ENCODE measurements around the gene POLR2I. TPM values are rescaled to one million over a fixed set of nuclear protein-coding genes. Genes with fewer than 3 reads are reported as not detected.

The POLR2I gene
- total RNA-seq, 1 experiment from 2014 or later = 165 TPM

DNA sequence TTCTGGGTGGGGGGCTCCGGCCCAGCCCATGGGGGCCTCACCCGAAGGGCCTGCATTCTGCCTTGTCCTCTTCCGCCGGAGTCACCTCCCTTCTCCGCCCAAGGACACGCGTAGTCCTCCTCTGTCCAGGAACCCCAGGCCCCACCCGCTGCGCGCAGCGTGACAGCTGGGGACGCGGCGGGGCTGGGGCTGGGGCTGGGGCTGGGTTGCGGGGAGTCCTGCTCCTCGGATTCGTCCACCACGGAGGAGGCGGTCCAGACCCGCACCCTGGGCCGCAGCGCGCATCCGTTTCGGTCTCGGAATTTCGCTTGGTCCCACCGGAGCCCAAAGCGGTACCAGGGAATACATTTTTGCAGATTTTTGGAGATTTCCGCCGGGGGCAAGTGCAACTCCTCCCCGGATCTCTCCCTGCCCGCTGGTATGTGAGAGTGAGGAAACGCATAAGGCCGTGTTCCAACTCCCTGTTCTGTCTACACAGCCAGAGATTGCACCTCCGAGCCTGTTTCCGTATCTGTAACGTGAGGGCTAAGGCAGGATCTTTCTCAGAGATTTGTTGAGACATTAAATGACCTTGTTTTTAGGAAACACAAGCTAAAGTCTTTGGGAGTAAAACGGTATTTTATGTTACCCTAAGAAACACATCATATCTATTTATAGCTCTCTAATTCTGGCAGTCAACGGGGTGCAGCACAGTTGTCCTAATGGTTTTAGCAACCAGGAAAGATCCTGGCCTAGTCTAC is 37.8 kb upstream of the POLR2I start, which contains the start of gene COX7A1 (continued):
- no peak for TF ChIP-seq ZNF416 (CRISPR knock-in tag; IDR thresholded peaks at IDR 0.05)

DNA sequence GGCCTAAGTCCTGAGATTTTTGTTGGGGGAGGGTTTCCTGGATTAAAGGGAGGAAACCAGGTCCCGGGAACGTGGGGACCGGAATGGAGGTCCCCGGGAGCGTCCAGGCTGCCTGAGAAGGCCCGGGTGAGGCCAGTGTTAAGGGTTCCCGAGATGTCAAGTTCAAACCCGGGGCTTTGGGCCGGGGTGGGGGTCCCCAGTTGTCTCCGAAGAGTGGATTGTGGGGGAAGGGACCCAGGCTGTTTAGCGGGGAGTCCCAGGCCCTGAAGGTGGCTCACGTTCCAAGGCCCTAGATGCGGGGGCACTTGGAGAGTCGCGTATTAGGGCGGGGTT is 37.3 kb upstream of the POLR2I start:
- Mint-ChIP-seq H3K4me3 (no peak overlapping the region), H3K9me3 (no peaks in the 10 kb centered on the region), H3K4me1 (peaks cover 23% of the 10 kb centered on the region), H3K36me3 (peaks cover 31% of the 10 kb centered on the region), H3K27me3 (ENCODE audit: low read depth) (no peaks in the 10 kb centered on the region; the same call in 1 of the 2 replicates), H3K27ac (no peak overlapping the region)
- CTCF ChIA-PET = interaction anchor here (2.6 kb wide), 1 partner anchor 24 kb away, joined by 11 read pairs; no protein-coding TSS in a partner anchor
- POLR2A ChIA-PET = interaction anchor here (1.4 kb wide), 1 partner anchor 12 kb away, joined by 4 read pairs; the partner anchor contains the start of gene CAPNS1
- ATAC-seq = no peak
- no peak for DNase-seq (ENCODE audit: low spot score)
- TF ChIP-seq, protein P1, sequence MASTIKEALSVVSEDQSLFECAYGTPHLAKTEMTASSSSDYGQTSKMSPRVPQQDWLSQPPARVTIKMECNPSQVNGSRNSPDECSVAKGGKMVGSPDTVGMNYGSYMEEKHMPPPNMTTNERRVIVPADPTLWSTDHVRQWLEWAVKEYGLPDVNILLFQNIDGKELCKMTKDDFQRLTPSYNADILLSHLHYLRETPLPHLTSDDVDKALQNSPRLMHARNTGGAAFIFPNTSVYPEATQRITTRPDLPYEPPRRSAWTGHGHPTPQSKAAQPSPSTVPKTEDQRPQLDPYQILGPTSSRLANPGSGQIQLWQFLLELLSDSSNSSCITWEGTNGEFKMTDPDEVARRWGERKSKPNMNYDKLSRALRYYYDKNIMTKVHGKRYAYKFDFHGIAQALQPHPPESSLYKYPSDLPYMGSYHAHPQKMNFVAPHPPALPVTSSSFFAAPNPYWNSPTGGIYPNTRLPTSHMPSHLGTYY (CRISPR knock-in tag; IDR thresholded peaks at IDR 0.05) = no peak
- TF ChIP-seq, protein P2, sequence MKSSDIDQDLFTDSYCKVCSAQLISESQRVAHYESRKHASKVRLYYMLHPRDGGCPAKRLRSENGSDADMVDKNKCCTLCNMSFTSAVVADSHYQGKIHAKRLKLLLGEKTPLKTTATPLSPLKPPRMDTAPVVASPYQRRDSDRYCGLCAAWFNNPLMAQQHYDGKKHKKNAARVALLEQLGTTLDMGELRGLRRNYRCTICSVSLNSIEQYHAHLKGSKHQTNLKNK (CRISPR knock-in tag; IDR thresholded peaks at IDR 0.05) = no peak
- TF ChIP-seq SOX15 (CRISPR knock-in tag; IDR thresholded peaks at IDR 0.05) (no peak), MXD4 (CRISPR knock-in tag; IDR thresholded peaks at IDR 0.05; ENCODE audit: borderline replicate concordance) (no peak)

DNA sequence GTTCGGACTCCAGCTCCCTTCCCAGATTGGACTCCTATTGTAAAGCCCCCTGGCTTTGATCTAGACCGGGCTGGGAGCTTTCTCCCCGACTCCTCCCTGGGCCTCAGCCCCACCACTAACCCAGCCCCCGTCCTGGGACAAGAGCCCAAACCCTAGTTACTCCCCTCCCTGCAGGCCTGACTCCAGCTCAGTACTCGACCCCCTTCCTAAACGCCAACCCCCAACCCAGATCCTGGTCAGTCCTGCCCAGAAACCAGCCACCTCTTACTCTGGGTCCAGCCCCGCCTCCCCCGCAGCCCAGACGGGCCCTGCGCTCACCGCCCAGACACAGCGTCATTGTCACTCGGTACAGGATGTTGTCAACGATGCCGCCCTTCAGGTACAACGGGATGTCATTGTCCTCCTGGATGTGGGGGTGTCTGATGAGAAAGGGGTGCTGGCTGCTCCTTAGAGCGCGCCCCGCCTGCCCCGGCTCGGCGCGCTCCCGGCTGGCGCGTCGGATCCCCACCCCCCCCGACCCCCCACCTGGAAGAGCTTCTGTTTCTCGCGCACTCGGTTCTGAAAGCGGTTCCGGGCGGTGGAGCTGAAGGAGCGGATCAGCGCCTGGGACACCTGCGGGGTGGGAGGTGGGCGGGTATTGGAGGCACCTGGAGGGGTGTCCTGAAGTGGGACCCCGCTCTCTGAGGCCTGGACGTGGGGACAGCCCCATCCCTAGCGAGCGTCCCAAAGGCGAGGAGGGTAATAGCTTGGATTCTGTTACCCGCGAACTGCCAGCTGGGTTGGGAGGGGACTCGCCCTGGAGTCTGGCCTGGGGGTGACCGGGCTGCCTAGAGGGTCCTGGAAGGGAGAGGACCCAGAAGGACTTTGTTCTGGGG is 36.7 kb upstream of the POLR2I start:
- H3K36me3 Mint-ChIP-seq = peaks cover 37% of the 10 kb centered on the region
- no peak overlapping the region for H3K4me3 Mint-ChIP-seq
- CTCF ChIA-PET = interaction anchor here (0.5 to 2.6 kb wide), 3 partner anchors 19 to 52 kb away, joined by 3 to 11 read pairs (median 4); no protein-coding TSS in a partner anchor
- peaks cover 17% of the 10 kb centered on the region for H3K4me1 Mint-ChIP-seq
- 0 out of 2 replicates have a peak, but pooled peaks have one; percentile 21 for TF ChIP-seq ZNF121 (CRISPR knock-in tag; IDR thresholded peaks at IDR 0.05)
- TF ChIP-seq, protein P3, sequence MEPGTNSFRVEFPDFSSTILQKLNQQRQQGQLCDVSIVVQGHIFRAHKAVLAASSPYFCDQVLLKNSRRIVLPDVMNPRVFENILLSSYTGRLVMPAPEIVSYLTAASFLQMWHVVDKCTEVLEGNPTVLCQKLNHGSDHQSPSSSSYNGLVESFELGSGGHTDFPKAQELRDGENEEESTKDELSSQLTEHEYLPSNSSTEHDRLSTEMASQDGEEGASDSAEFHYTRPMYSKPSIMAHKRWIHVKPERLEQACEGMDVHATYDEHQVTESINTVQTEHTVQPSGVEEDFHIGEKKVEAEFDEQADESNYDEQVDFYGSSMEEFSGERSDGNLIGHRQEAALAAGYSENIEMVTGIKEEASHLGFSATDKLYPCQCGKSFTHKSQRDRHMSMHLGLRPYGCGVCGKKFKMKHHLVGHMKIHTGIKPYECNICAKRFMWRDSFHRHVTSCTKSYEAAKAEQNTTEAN (CRISPR knock-in tag; IDR thresholded peaks at IDR 0.05) = no peak
- TF ChIP-seq, protein P2 (CRISPR knock-in tag; IDR thresholded peaks at IDR 0.05) = no peak
- POLR2A ChIA-PET = interaction anchor here (0.6 to 1.4 kb wide), 2 partner anchors 11 to 21 kb away, joined by 4 to 6 read pairs; partner anchors contain the start of gene CAPNS1
- ATAC-seq (peak; percentile 74), DNase-seq (ENCODE audit: low spot score) (peak; percentile 30)
- H3K27me3 Mint-ChIP-seq (ENCODE audit: low read depth) = no peaks in the 10 kb centered on the region; the same call in 1 of the 2 replicates
- H3K9me3 Mint-ChIP-seq = no peaks in the 10 kb centered on the region
- peak overlapping the region; percentile 49; the same call in 1 of the 2 replicates for H3K27ac Mint-ChIP-seq

DNA sequence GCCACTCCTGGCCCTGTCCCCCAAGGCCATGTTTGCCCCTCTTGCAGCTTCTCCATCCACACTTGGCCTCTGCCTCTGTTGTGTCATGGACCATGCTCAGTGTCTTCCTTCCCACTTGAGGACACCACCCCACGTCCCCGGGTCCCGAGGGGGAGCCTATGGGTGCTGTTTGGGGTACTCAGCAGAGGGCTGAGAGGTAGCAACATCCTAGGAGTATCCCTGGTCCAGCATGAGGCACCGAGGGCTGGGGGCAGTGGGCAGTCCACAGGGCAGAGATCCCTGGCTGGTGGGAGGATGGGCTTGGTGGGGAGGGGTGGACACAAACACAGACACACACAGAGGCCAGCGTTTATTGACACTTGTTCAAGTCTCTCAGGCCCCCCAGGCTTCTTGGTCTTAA is 35.9 kb upstream of the POLR2I start:
- ChIA-PET CTCF (interaction anchor here (1.1 to 2.6 kb wide), 2 partner anchors 19 to 23 kb away, joined by 4 to 11 read pairs; no protein-coding TSS in a partner anchor), POLR2A (interaction anchor here (0.6 to 1.4 kb wide), 2 partner anchors 11 to 20 kb away, joined by 4 to 6 read pairs; partner anchors contain the start of gene CAPNS1)
- ATAC-seq (no peak), DNase-seq (ENCODE audit: low spot score) (no peak)
- H3K36me3 Mint-ChIP-seq = peaks cover 45% of the 10 kb centered on the region
- H3K27me3 Mint-ChIP-seq (ENCODE audit: low read depth) = no peaks in the 10 kb centered on the region; the same call in 1 of the 2 replicates
- H3K4me1 Mint-ChIP-seq = peaks cover 9% of the 10 kb centered on the region
- H3K4me3 Mint-ChIP-seq = no peak overlapping the region
- no peaks in the 10 kb centered on the region for H3K9me3 Mint-ChIP-seq
- H3K27ac Mint-ChIP-seq = no peak overlapping the region
- TF ChIP-seq FOXP1 (CRISPR knock-in tag; IDR thresholded peaks at IDR 0.05; ENCODE audit: borderline replicate concordance) = no peak
- TF ChIP-seq TP53 (CRISPR knock-in tag; IDR thresholded peaks at IDR 0.05) = no peak
- TF ChIP-seq, protein P4, sequence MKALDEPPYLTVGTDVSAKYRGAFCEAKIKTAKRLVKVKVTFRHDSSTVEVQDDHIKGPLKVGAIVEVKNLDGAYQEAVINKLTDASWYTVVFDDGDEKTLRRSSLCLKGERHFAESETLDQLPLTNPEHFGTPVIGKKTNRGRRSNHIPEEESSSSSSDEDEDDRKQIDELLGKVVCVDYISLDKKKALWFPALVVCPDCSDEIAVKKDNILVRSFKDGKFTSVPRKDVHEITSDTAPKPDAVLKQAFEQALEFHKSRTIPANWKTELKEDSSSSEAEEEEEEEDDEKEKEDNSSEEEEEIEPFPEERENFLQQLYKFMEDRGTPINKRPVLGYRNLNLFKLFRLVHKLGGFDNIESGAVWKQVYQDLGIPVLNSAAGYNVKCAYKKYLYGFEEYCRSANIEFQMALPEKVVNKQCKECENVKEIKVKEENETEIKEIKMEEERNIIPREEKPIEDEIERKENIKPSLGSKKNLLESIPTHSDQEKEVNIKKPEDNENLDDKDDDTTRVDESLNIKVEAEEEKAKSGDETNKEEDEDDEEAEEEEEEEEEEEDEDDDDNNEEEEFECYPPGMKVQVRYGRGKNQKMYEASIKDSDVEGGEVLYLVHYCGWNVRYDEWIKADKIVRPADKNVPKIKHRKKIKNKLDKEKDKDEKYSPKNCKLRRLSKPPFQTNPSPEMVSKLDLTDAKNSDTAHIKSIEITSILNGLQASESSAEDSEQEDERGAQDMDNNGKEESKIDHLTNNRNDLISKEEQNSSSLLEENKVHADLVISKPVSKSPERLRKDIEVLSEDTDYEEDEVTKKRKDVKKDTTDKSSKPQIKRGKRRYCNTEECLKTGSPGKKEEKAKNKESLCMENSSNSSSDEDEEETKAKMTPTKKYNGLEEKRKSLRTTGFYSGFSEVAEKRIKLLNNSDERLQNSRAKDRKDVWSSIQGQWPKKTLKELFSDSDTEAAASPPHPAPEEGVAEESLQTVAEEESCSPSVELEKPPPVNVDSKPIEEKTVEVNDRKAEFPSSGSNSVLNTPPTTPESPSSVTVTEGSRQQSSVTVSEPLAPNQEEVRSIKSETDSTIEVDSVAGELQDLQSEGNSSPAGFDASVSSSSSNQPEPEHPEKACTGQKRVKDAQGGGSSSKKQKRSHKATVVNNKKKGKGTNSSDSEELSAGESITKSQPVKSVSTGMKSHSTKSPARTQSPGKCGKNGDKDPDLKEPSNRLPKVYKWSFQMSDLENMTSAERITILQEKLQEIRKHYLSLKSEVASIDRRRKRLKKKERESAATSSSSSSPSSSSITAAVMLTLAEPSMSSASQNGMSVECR (CRISPR knock-in tag; IDR thresholded peaks at IDR 0.05; ENCODE audit: borderline replicate concordance) = no peak
- TF ChIP-seq TCF7 (CRISPR knock-in tag; IDR thresholded peaks at IDR 0.05; ENCODE audit: low read depth) = no peak
- TF ChIP-seq, protein P5, sequence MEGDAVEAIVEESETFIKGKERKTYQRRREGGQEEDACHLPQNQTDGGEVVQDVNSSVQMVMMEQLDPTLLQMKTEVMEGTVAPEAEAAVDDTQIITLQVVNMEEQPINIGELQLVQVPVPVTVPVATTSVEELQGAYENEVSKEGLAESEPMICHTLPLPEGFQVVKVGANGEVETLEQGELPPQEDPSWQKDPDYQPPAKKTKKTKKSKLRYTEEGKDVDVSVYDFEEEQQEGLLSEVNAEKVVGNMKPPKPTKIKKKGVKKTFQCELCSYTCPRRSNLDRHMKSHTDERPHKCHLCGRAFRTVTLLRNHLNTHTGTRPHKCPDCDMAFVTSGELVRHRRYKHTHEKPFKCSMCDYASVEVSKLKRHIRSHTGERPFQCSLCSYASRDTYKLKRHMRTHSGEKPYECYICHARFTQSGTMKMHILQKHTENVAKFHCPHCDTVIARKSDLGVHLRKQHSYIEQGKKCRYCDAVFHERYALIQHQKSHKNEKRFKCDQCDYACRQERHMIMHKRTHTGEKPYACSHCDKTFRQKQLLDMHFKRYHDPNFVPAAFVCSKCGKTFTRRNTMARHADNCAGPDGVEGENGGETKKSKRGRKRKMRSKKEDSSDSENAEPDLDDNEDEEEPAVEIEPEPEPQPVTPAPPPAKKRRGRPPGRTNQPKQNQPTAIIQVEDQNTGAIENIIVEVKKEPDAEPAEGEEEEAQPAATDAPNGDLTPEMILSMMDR (IDR thresholded peaks at IDR 0.05) = no peak
- TF ChIP-seq, protein P6, sequence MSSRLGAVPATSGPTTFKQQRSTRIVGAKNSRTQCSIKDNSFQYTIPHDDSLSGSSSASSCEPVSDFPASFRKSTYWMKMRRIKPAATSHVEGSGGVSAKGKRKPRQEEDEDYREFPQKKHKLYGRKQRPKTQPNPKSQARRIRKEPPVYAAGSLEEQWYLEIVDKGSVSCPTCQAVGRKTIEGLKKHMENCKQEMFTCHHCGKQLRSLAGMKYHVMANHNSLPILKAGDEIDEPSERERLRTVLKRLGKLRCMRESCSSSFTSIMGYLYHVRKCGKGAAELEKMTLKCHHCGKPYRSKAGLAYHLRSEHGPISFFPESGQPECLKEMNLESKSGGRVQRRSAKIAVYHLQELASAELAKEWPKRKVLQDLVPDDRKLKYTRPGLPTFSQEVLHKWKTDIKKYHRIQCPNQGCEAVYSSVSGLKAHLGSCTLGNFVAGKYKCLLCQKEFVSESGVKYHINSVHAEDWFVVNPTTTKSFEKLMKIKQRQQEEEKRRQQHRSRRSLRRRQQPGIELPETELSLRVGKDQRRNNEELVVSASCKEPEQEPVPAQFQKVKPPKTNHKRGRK (CRISPR knock-in tag; IDR thresholded peaks at IDR 0.05; ENCODE audit: borderline replicate concordance) = no peak
- no peak for TF ChIP-seq ZNF138 (CRISPR knock-in tag; conservative IDR thresholded peaks at IDR 0.05)

Data from WTC11 (cell line).